GM19099 (cell line): ENCODE results near the gene VPS51.
A peak's percentile ranks its signal among the peaks of the same experiment; 100 is the strongest.

ENCODE experiments used
- POLR2A ChIP-seq: IDR thresholded peaks from 3 replicates; pipeline ENCODE4 v1.6.1; 2011; ENCODE audit warnings: low read depth; ENCODE audit not compliant: insufficient read length; ENCODE audit errors: extremely low read depth

Gene VPS51

DNA sequence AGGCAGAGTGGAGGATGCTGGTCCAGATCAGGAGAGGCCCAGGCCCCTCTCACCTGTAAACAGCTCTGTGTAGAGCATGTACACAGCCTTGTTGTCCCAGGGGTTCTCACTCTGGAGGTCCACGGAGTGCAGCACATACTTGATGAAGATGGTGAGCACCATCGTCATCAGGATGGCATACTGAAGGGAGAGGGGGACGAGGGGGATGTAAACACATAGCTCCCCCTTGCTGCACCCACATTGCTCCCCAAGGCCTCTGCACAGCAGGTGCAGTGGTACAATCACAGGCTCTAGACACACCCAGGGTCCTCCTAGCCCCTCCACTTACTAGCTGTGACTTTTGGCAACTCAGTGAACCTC is 35.4 kb downstream of the VPS51 start:
- peak; percentile 20 for TF ChIP-seq POLR2A

GRCh38 chr11:65131895-65132237 is 35.9 kb downstream of the VPS51 start:
- no peak for TF ChIP-seq POLR2A

DNA sequence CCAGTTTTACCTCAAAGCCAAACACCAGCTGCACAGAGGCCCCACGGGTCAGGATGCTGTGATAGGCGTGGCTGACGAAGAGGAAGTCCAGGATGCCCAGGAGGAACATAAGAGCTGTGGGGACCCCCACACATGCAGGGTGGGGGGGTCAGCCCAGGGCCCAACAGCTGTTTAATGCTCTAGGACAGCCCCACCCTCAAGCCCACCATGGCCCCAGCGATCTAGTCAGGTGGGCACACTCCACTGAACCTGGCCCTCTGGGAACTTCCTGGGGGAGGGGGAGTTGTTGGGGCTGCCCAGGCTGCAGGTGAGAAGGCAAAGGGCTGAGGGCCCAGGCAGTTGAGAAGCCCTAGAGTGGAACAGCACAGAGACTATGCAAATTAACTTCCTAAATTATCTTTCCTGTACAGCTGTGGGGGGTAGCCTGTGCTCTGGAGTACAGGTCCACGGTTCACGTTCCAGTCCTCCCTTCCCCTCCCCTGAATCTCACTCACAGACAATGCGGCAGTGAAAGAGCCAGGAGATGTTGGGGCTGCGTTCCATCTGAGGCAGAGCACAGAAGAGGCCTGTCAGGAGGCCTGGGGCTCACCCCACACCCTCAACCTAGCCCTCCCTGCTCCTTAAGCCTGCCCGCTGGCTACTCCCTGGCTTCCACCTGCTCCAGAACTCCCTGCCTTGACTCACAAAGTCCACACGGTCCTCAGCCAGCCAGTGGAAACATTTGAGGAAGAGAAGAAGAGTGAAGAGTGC is 36.4 kb downstream of the VPS51 start:
- TF ChIP-seq POLR2A = peak; percentile 83

DNA sequence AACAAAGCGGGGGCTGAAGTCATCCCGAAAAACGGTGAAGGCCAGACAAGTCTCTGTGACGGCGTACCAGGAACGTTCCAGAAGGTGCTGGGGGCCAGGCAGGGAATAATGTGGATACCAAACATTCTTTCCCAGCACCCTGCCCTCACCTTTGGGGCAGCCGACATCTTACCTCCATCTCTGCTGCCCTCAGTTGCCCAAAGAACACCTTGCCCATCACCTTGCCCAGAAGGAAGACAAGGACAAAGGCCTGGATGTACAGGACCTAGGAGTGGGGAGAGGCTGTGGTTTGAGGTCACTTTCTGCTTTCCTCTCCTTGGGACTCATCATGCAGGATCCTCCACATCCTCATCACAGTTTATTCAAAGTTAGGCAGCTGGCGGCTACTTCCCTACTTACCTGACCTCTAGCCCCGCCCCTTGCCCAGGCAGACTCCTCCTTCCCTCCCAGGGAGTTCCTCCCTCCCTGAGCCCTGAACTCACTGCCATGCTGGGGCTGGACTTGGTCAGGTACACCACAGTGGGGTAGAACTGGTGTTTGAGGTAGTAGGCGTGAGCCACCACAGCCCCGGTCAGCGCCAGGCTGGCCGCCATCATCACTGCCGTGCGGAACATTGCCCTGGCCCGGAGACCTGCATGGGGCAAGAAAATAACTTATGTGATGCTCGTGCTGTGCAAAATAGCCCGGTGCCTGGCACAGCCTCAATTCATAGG is 37.1 kb downstream of the VPS51 start:
- peak; percentile 66 for TF ChIP-seq POLR2A

- TF ChIP-seq POLR2A = no peak
Observed at GRCh38 chr11:65133724-65134123, 37.7 kb downstream of the VPS51 start.

- TF ChIP-seq POLR2A = peak; percentile 95
Observed at GRCh38 chr11:65134240-65134951, 38.4 kb downstream of the VPS51 start, which contains the start of gene SYVN1. SYVN1 (minus strand) TSS chr11:65134519; CDS start chr11:65133601, 918 bp downstream.

- TF ChIP-seq POLR2A = peak; percentile 68
Observed at GRCh38 chr11:65134952-65135632, 39.1 kb downstream of the VPS51 start.

- no peak for TF ChIP-seq POLR2A
Observed at GRCh38 chr11:65135633-65136145, 39.7 kb downstream of the VPS51 start.

GRCh38 chr11:65136515-65137096 is 40.6 kb downstream of the VPS51 start:
- TF ChIP-seq POLR2A = no peak

DNA sequence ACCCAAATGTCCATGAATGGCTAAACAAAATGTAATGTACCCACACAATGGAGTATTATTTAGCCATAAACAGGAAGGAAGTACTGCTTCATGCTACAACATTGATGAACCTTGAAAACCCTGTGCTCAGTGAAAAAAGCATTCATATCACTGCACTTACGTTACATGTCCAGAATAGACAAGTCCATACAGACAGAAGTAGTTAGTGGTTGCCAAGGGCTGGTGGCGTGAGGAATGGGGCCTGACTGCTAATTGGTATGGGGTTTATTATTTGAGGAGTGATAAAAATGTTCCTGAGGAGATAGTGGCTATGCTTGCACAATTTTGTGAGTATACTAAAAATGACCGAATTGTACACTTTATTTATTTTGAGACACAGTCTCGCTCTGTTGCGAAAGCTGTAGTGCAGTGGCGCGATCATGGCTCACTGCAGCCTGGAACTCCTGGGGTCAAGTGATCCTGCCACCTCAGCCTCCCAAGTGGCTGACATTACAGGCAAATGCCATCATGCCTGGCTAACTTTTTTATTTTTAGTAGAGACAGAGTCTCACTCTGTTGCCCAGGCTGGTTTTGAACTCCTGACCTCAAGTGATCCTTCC is 46.0 kb downstream of the VPS51 start:
- TF ChIP-seq POLR2A = no peak

- no peak for TF ChIP-seq POLR2A
Observed at GRCh38 chr11:65147352-65148075, 51.5 kb downstream of the VPS51 start.

DNA sequence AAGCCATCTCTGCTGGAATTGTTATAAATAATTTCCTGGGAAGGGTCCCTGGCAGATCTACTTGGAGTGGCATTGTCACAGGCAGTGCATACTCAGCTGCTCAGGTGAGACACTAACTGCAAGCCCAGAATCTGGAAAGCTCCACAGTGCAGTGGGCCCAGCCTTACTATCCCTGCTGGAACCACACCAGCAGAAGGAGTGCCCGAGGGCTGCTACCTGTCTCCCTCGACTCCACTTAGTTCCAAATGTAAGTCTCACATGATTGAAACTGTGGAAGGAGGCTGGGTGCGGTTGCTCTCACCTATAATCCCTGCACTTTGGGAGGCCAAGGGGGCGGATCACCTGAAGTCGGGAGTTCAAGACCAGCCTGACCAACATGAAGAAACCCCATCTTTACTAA is 52.6 kb downstream of the VPS51 start:
- no peak for TF ChIP-seq POLR2A

GRCh38 chr11:65150509-65151299 is 54.7 kb downstream of the VPS51 start:
- no peak for TF ChIP-seq POLR2A
